ENCODE data around the gene BICD1. TPM values are rescaled to one million over a fixed set of nuclear protein-coding genes. Genes with fewer than 3 reads are reported as not detected.

The BICD1 gene
- total and polyA plus RNA-seq, 2 of the 13 experiments (the other 11 are each of a cell fraction or from before 2014, with no cell fraction given): 4.5 to 5.2 TPM

- TF ChIP-seq ZFP91 (CRISPR knock-in tag; IDR thresholded peaks at IDR 0.05; ENCODE audit: borderline replicate concordance) (peak; percentile 70; the same call in 1 of the 2 replicates), MAFG (CRISPR knock-in tag; IDR thresholded peaks at IDR 0.05) (no peak), TRIM24 (CRISPR knock-in tag; IDR thresholded peaks at IDR 0.05) (no peak; the same call in 1 of the 2 replicates), ZNF510 (CRISPR knock-in tag; IDR thresholded peaks at IDR 0.05; ENCODE audit: low read depth) (0 out of 2 replicates have a peak, but pooled peaks have one; percentile 18), TFDP1 (CRISPR knock-in tag; IDR thresholded peaks at IDR 0.05; ENCODE audit: borderline replicate concordance) (peak; percentile 87), ZNF850 (CRISPR knock-in tag; conservative IDR thresholded peaks at IDR 0.05) (no peak), SOX5 (CRISPR knock-in tag; IDR thresholded peaks at IDR 0.05; ENCODE audit: borderline replicate concordance) (peak; percentile 26; the same call in 1 of the 2 replicates), DR1 (CRISPR knock-in tag; IDR thresholded peaks at IDR 0.05) (0 out of 2 replicates have a peak, but pooled peaks have one; percentile 45), SRSF1 (optimal IDR thresholded peaks at IDR 0.05; ENCODE audit: low read depth, low read length) (no peak), SALL2 (CRISPR knock-in tag; IDR thresholded peaks at IDR 0.05) (peak; percentile 68; the same call in 1 of the 2 replicates), ZBTB42 (CRISPR knock-in tag; IDR thresholded peaks at IDR 0.05) (no peak; the same call in 1 of the 2 replicates), DPF2 (CRISPR knock-in tag; IDR thresholded peaks at IDR 0.05; ENCODE audit: borderline replicate concordance, low read depth) (no peak), ZNF501 (CRISPR knock-in tag; IDR thresholded peaks at IDR 0.05) (peak; percentile 72), FIP1L1 (IDR thresholded peaks at IDR 0.05; ENCODE audit: borderline replicate concordance, insufficient read depth, low read depth, low read length) (no peak), CBX2 (IDR thresholded peaks at IDR 0.05; ENCODE audit: low read depth, low read length) (no peak), CBX2 (CRISPR knock-in tag; IDR thresholded peaks at IDR 0.05; ENCODE audit: low read depth) (no peak), MTA1 (CRISPR knock-in tag; IDR thresholded peaks at IDR 0.05; ENCODE audit: borderline replicate concordance) (peak; percentile 61; the same call in 1 of the 2 replicates), YY1 (IDR thresholded peaks at IDR 0.05; ENCODE audit: insufficient read depth, insufficient replicate concordance, low read depth, low read length) (peak; percentile 74), PHF20 (CRISPR knock-in tag; IDR thresholded peaks at IDR 0.05) (0 out of 2 replicates have a peak, but pooled peaks have one; percentile 40), FOXO4 (CRISPR knock-in tag; conservative IDR thresholded peaks at IDR 0.05) (peak; percentile 98), ZNF597 (CRISPR knock-in tag; IDR thresholded peaks at IDR 0.05) (no peak), BCL6 (CRISPR knock-in tag; IDR thresholded peaks at IDR 0.05) (peak; percentile 60; the same call in 1 of the 2 replicates), ZNF530 (CRISPR knock-in tag; IDR thresholded peaks at IDR 0.05; ENCODE audit: low read depth) (no peak), CBX5 (CRISPR knock-in tag; IDR thresholded peaks at IDR 0.05; ENCODE audit: borderline replicate concordance) (no peak), PAF1 (CRISPR knock-in tag; IDR thresholded peaks at IDR 0.05) (no peak)
Observed at GRCh38 chr12:32106517-32107358, at the start of gene BICD1 (continued).

Data from HepG2 (cell line).